OCI-LY1 (cell line): ENCODE results near the gene TMEM106C.

Experiments
- CTCF ChIP-seq: fragments of 200-600 bp; sonication (generic), shearing (Covaris generic); IDR thresholded peaks from 2 replicates; pipeline ENCODE4 v1.5.1; 2017; ENCODE audit warnings: mild to moderate bottlenecking, antibody characterized with exemption, low read length, moderate library complexity, mixed read lengths
- EZH2 ChIP-seq: fragments of 200-600 bp; sonication (generic), shearing (Covaris generic); IDR thresholded peaks from 2 replicates; pipeline ENCODE4 v1.8.0; 2017; ENCODE audit warnings: borderline replicate concordance, mixed run types, mild to moderate bottlenecking, antibody characterized with exemption, low read length, moderate library complexity, mixed read lengths

GRCh38 chr12:48001505-48002413, 38.4 kb downstream of the TMEM106C start:
- TF ChIP-seq CTCF (no peak), EZH2 (no peak)
